Measurements from ENCODE around the gene NTMT1.

DNA sequence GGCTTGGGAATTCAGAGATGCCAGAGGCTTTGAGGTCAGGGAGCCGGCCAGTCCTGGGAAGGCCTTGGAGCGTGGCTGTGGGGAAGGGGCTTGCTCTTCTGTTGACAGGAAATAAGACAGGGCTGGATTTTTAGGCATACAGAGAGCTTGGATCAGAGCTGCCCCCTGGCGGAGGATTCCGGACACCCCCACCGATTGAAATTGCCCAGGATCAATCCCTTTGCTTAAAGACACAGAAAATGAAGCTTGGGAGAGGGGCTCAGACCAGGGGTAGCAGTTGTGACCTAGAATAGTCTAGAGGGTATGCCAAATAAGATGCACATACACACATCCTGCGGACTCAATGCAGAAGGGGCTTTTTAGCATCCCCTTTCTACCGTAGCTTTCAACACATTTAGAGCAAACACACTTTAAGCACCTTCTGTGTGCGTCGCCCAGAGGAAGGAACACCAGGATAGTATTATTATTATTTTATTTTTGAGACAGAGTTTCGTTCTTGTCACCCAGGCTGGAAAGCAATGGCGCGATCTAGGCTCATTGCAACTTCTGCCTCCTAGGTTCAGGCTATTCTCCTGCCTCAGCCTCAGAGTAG is 1.7 kb upstream of the NTMT1 start:
- TF ChIP-seq, protein P1, sequence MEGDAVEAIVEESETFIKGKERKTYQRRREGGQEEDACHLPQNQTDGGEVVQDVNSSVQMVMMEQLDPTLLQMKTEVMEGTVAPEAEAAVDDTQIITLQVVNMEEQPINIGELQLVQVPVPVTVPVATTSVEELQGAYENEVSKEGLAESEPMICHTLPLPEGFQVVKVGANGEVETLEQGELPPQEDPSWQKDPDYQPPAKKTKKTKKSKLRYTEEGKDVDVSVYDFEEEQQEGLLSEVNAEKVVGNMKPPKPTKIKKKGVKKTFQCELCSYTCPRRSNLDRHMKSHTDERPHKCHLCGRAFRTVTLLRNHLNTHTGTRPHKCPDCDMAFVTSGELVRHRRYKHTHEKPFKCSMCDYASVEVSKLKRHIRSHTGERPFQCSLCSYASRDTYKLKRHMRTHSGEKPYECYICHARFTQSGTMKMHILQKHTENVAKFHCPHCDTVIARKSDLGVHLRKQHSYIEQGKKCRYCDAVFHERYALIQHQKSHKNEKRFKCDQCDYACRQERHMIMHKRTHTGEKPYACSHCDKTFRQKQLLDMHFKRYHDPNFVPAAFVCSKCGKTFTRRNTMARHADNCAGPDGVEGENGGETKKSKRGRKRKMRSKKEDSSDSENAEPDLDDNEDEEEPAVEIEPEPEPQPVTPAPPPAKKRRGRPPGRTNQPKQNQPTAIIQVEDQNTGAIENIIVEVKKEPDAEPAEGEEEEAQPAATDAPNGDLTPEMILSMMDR (IDR thresholded peaks at IDR 0.05) = peak; percentile 50 to 66 (median 62)
- no peak for TF ChIP-seq POLR2A (IDR thresholded peaks at IDR 0.05)
